PC-3 (cell line): Measurements from ENCODE around the gene AK8.

Source experiments
- CTCF ChIP-seq: fragments of 300-600 bp; sonication (generic); conservative IDR thresholded peaks from 2 replicates; pipeline ENCODE4 v1.5.1; 2017; ENCODE audit warnings: antibody characterized with exemption, low read depth, mild to moderate bottlenecking, low read length
- EZH2phosphoT487 ChIP-seq: fragments of 300-600 bp; sonication (generic); IDR thresholded peaks from 2 replicates; pipeline ENCODE4 v1.6.1; 2018; ENCODE audit warnings: mild to moderate bottlenecking, antibody characterized with exemption, low read length, borderline replicate concordance

DNA sequence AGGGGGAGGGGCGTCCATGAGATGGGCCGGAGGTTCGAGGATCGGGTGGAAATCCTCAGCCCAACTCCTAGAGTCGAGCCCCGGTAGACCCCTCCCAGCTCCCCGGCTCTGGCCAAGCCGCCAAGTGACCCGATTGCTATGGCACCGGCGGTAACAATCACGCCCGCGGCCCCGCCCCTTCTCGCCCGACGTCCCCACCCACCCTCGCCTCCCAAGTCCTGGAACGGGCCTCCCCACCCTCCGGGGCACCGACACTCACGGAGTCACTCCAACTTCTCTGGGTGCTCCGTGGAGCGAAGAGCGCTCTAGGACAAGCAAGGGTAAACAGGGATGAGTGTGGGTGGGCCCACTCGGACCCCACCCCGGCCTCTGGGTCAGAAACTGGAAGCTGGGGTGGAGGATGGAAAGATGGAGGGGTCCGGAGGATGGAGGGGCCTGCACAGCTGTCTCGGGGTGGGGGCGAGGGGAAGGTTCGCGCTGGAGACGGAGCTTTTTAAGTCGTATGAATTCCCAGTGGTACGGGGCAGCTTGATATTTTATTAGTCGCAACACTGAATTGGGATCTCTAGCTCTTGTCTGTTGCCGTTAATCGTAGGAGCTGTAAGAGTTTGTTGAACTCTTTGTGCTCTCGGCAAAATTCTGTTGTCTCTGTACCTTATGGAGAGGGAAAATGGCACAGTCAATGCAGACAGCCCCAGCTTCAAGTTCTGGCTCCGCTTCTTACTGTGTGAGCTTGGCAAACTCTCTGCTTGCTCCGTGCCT, 792 bp upstream of the AK8 start, which contains the start of gene SPACA9:
- TF ChIP-seq CTCF = no peak
- TF ChIP-seq EZH2phosphoT487 = no peak
